ENCODE data around the gene ATXN3. TPM values are rescaled to one million over a fixed set of nuclear protein-coding genes. Genes with fewer than 3 reads are reported as not detected.

Gene ATXN3
- total and polyA plus RNA-seq, 7 donors, result 5.6 to 10.0 (median 7.1) TPM

GRCh38 chr14:92108345-92109254 lies 2.2 kb upstream of the ATXN3 start:
- intact Hi-C loops (cut with DNase I), result loop anchor here in 1 of 2 donors (5.0 kb wide), 1 partner anchor 66 kb away; the partner anchor contains the start of gene TRIP11

GRCh38 chr14:92105893-92106142 lies 564 bp downstream of the ATXN3 start:
- H3K27me3 ChIP-seq (ENCODE audit: insufficient read depth in 3 of 3, low read length in 2 of 3), result no peaks in the 10 kb centered on the region
- 0 to 1% (median 0%) methylated on average over 10 of the region's 10 CpGs for WGBS, 3 donors
- ATAC-seq (peak; percentile 17 to 41 (median 20)), DNase-seq (peak; percentile 56 to 79)
- no peak for TF ChIP-seq CTCF (IDR thresholded peaks at IDR 0.05)
- H3K4me1 ChIP-seq, result peaks cover 12% of the 10 kb centered on the region
- H3K9me3 ChIP-seq, result no peaks in the 10 kb centered on the region
- intact Hi-C loops (cut with DNase I), result loop anchor here (2.0 to 5.0 kb wide), 2 partner anchors 64 to 65 kb away; partner anchors contain the start of gene TRIP11 (in 2 of the 2)
- peak overlapping the region; percentile 97 for H3K4me3 ChIP-seq
- peak overlapping the region; percentile 91 for H3K27ac ChIP-seq
- no peaks in the 10 kb centered on the region for H3K36me3 ChIP-seq (ENCODE audit: insufficient read depth in 1 of 2, low read depth in 1 of 2)

More at GRCh38 chr14:92108345-92109254, 2.2 kb upstream of the ATXN3 start:
- H3K9me3 ChIP-seq, result no peaks in the 10 kb centered on the region
- H3K4me1 ChIP-seq, result peaks cover 5% of the 10 kb centered on the region
- no peaks in the 10 kb centered on the region for H3K27me3 ChIP-seq (ENCODE audit: insufficient read depth in 3 of 3, low read length in 2 of 3)
- WGBS, 3 donors, result 19 to 20% (median 19%) methylated on average over 11 of the region's 11 CpGs
- H3K36me3 ChIP-seq (ENCODE audit: insufficient read depth in 1 of 2, low read depth in 1 of 2), result no peaks in the 10 kb centered on the region
- H3K27ac ChIP-seq, result no peak overlapping the region
- ATAC-seq (no peak), DNase-seq (no peak)
- H3K4me3 ChIP-seq, result peak overlapping the region; percentile 18
- TF ChIP-seq CTCF (IDR thresholded peaks at IDR 0.05), result no peak

GRCh38 chr14:92105073-92105892 lies 1.1 kb downstream of the ATXN3 start:
- intact Hi-C loops (cut with DNase I), result loop anchor here in 1 of 2 donors (5.0 kb wide), 1 partner anchor 63 kb away; the partner anchor contains the start of gene TRIP11
- DNase-seq (no peak), ATAC-seq (peak in 1 of 4 donors; percentile 3)
- no peaks in the 10 kb centered on the region for H3K9me3 ChIP-seq
- H3K4me1 ChIP-seq, result peaks cover 12% of the 10 kb centered on the region
- H3K27ac ChIP-seq, result peak overlapping the region; percentile 91
- H3K36me3 ChIP-seq (ENCODE audit: insufficient read depth in 1 of 2, low read depth in 1 of 2), result no peaks in the 10 kb centered on the region
- TF ChIP-seq CTCF (IDR thresholded peaks at IDR 0.05), result no peak
- H3K4me3 ChIP-seq, result peak overlapping the region; percentile 97
- H3K27me3 ChIP-seq (ENCODE audit: insufficient read depth in 3 of 3, low read length in 2 of 3), result no peaks in the 10 kb centered on the region
- WGBS, 3 donors, result 41 to 50% (median 47%) methylated on average over 16 of the region's 16 CpGs

GRCh38 chr14:92103363-92103989 lies 2.9 kb downstream of the ATXN3 start:
- Histone ChIP-seq H3K27me3 (ENCODE audit: insufficient read depth in 3 of 3, low read length in 2 of 3) (no peaks in the 10 kb centered on the region), H3K4me1 (peaks cover 12% of the 10 kb centered on the region), H3K27ac (no peak overlapping the region), H3K4me3 (no peak overlapping the region), H3K36me3 (ENCODE audit: insufficient read depth in 1 of 2, low read depth in 1 of 2) (no peaks in the 10 kb centered on the region), H3K9me3 (no peaks in the 10 kb centered on the region)
- TF ChIP-seq CTCF (IDR thresholded peaks at IDR 0.05), result no peak
- 86 to 89% (median 89%) methylated on average over 7 of the region's 7 CpGs for WGBS, 3 donors
- no peak for DNase-seq
- no peak for ATAC-seq
- intact Hi-C loops (cut with DNase I), result no loop called here
